Measurements from ENCODE around the gene CTSD. TPM values are rescaled to one million over a fixed set of nuclear protein-coding genes. Genes with fewer than 3 reads are reported as not detected.
A peak's percentile ranks its signal among the peaks of the same experiment; 100 is the strongest.

CTSD gene
- total RNA-seq, 3 donors from 2014 or later (not counting 1 experiment from before 2014, with no cell fraction given): 388 to 446 (median 415) TPM

GRCh38 chr11:1707751-1708150, 56.0 kb downstream of the CTSD start:
- Histone ChIP-seq H3K27ac (ENCODE audit: low read length) (no peak overlapping the region), H3K4me3 (ENCODE audit: low read length) (no peak overlapping the region), H3K27me3 (ENCODE audit: control insufficient read depth, insufficient read depth, low read length) (no peaks in the 10 kb centered on the region), H3K4me1 (ENCODE audit: control insufficient read depth, insufficient read depth, low read length) (peaks cover 19% of the 10 kb centered on the region), H3K9me3 (ENCODE audit: control insufficient read depth, insufficient read depth, low read length) (no peaks in the 10 kb centered on the region), H3K36me3 (ENCODE audit: control insufficient read depth, insufficient read depth, low read length) (no peaks in the 10 kb centered on the region)
- intact Hi-C loops (cut with micrococcal nuclease): no loop called here
- H3K9me3 Mint-ChIP-seq: no peaks in the 10 kb centered on the region
- no peak for DNase-seq
- peaks cover 7 to 8% of the 10 kb centered on the region in 2 donors for H3K27me3 Mint-ChIP-seq (ENCODE audit: low read depth in 2 of 2)
- H3K36me3 Mint-ChIP-seq: no peaks in the 10 kb centered on the region
- H3K4me1 Mint-ChIP-seq: peaks cover 0 to 12% of the 10 kb centered on the region in 2 donors
- no peak for ATAC-seq
- no peak overlapping the region for H3K4me3 Mint-ChIP-seq
- no peak overlapping the region for H3K27ac Mint-ChIP-seq
- WGBS (ENCODE audit: insufficient coverage): 66% methylated on average over 4 of the region's 4 CpGs
- TF ChIP-seq, protein P1, sequence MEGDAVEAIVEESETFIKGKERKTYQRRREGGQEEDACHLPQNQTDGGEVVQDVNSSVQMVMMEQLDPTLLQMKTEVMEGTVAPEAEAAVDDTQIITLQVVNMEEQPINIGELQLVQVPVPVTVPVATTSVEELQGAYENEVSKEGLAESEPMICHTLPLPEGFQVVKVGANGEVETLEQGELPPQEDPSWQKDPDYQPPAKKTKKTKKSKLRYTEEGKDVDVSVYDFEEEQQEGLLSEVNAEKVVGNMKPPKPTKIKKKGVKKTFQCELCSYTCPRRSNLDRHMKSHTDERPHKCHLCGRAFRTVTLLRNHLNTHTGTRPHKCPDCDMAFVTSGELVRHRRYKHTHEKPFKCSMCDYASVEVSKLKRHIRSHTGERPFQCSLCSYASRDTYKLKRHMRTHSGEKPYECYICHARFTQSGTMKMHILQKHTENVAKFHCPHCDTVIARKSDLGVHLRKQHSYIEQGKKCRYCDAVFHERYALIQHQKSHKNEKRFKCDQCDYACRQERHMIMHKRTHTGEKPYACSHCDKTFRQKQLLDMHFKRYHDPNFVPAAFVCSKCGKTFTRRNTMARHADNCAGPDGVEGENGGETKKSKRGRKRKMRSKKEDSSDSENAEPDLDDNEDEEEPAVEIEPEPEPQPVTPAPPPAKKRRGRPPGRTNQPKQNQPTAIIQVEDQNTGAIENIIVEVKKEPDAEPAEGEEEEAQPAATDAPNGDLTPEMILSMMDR (IDR thresholded peaks at IDR 0.05): no peak

- no peak overlapping the region for H3K4me3 Mint-ChIP-seq
- 83% methylated on average over 17 of the region's 17 CpGs for WGBS (ENCODE audit: insufficient coverage)
Observed at GRCh38 chr11:1706634-1707400, 56.9 kb downstream of the CTSD start.

DNA sequence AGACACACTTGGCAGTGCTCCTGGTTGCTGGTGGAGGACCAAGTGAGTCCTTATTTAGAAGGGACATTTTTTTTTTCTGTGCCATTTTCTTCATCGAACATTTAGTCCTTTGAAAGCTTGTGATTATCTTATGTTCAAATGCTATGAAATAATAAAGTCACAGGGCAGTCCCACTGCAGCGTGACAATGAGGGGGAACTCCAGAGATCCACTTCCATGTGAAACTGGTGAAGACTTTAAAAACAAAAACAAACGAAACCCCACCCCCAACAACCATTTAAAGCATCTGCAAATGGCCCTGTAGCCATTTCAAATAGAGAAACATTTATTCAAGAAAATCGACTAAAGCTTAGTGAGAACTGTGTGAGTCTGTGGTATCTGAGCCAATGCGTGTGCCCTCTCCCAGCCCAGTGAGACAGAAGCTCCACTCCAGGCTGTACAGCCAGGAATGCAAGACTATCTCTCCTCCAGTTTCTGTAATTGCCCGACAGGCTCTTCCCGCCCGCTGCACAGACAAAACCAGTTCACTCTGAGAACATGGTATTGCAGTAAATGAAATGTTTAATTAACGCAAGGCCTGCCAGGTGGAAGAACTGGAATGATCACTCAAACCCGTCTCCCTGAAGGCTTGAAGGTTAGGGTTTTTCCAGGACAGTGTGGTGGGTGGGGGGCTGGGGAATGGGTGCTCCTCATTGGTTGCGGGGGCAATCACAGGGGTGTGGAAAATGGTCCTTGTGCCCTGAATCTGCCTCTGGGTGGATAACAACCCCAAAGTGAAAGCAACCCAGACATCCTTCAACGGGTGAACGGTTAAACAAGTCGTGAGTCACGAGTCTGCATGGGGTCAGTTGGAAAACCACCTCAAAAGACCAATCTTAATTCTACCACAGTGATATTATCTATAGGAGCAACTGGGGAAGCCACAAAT, 58.3 kb downstream of the CTSD start:
- H3K27me3 ChIP-seq (ENCODE audit: control insufficient read depth, insufficient read depth, low read length): no peaks in the 10 kb centered on the region
- no peaks in the 10 kb centered on the region for H3K36me3 Mint-ChIP-seq
- no peak overlapping the region for H3K27ac Mint-ChIP-seq
- peaks cover 3% of the 10 kb centered on the region for H3K9me3 ChIP-seq (ENCODE audit: control insufficient read depth, insufficient read depth, low read length)
- no peaks in the 10 kb centered on the region for H3K36me3 ChIP-seq (ENCODE audit: control insufficient read depth, insufficient read depth, low read length)
- no peak for DNase-seq
- peak in 2 of 3 donors; percentile 32 to 49 for ATAC-seq
- H3K4me3 ChIP-seq (ENCODE audit: low read length): no peak overlapping the region
- TF ChIP-seq, protein P1 (IDR thresholded peaks at IDR 0.05): no peak
- intact Hi-C loops (cut with micrococcal nuclease): no loop called here
- 68% methylated on average over 15 of the region's 15 CpGs for WGBS (ENCODE audit: insufficient coverage)
- H3K27me3 Mint-ChIP-seq (ENCODE audit: low read depth in 2 of 2): peaks cover 8 to 11% of the 10 kb centered on the region in 2 donors
- peaks cover 28% of the 10 kb centered on the region for H3K4me1 ChIP-seq (ENCODE audit: control insufficient read depth, insufficient read depth, low read length)
- H3K27ac ChIP-seq (ENCODE audit: low read length): no peak overlapping the region
- no peaks in the 10 kb centered on the region for H3K9me3 Mint-ChIP-seq
- peaks cover 0 to 19% of the 10 kb centered on the region in 2 donors for H3K4me1 Mint-ChIP-seq
- no peak overlapping the region for H3K4me3 Mint-ChIP-seq

More at GRCh38 chr11:1706634-1707400, 56.9 kb downstream of the CTSD start:
- no peak overlapping the region for H3K27ac Mint-ChIP-seq
- Histone ChIP-seq H3K9me3 (ENCODE audit: control insufficient read depth, insufficient read depth, low read length) (no peaks in the 10 kb centered on the region), H3K4me1 (ENCODE audit: control insufficient read depth, insufficient read depth, low read length) (peaks cover 19% of the 10 kb centered on the region), H3K27me3 (ENCODE audit: control insufficient read depth, insufficient read depth, low read length) (no peaks in the 10 kb centered on the region), H3K4me3 (ENCODE audit: low read length) (no peak overlapping the region), H3K36me3 (ENCODE audit: control insufficient read depth, insufficient read depth, low read length) (no peaks in the 10 kb centered on the region), H3K27ac (ENCODE audit: low read length) (no peak overlapping the region)
- no peaks in the 10 kb centered on the region for H3K9me3 Mint-ChIP-seq
- TF ChIP-seq, protein P1 (IDR thresholded peaks at IDR 0.05): peak; percentile 11
- peaks cover 8 to 10% of the 10 kb centered on the region in 2 donors for H3K27me3 Mint-ChIP-seq (ENCODE audit: low read depth in 2 of 2)
- no peaks in the 10 kb centered on the region for H3K36me3 Mint-ChIP-seq
- DNase-seq (peak in 1 of 2 donors; percentile 38), ATAC-seq (peak in 2 of 3 donors; percentile 39 to 64)
- H3K4me1 Mint-ChIP-seq: peaks cover 0 to 12% of the 10 kb centered on the region in 2 donors
- intact Hi-C loops (cut with micrococcal nuclease): no loop called here

Measured in natural killer cell (primary cell).